GM23338 (cell line): ENCODE measurements around the gene PROZ. TPM values are rescaled to one million over a fixed set of nuclear protein-coding genes. Genes with fewer than 3 reads are reported as not detected.

ENCODE experiments used
- ATAC-seq: fragments of 200-7000 bp; cut with Tn5 transposase; 3 replicates; pipeline ENCODE4 v1.9.1; 2020
- DNase-seq: peaks from one replicate; pipeline ENCODE4 v3.0.0-alpha.2; 2015; ENCODE audit warnings: low spot score
- H2AFZ ChIP-seq: fragments of 200-600 bp; sonication (generic); 2 replicates; pipeline ENCODE4 v1.8.0; 2016; ENCODE audit warnings: antibody characterized with exemption, mild to moderate bottlenecking, moderate library complexity
- H3F3A ChIP-seq: fragments of 200-600 bp; sonication (generic); replicated peaks from 2 replicates; pipeline ENCODE4 v1.8.0; 2017; ENCODE audit warnings: antibody characterized with exemption, mixed run types, low read depth
- H3K27ac ChIP-seq: fragments of 200-600 bp; sonication (generic); 2 replicates; pipeline ENCODE4 v1.6.1; 2016; ENCODE audit warnings: low read depth
- H3K27me3 ChIP-seq: fragments of 200-600 bp; sonication (generic); 2 replicates; pipeline ENCODE4 v1.8.0; 2016; ENCODE audit warnings: mild to moderate bottlenecking, mixed run types, moderate library complexity; ENCODE audit not compliant: insufficient read depth
- H3K36me3 ChIP-seq: fragments of 200-600 bp; sonication (generic); 2 replicates; pipeline ENCODE4 v1.8.0; 2016; ENCODE audit warnings: mild to moderate bottlenecking; ENCODE audit not compliant: insufficient read depth
- H3K4me1 ChIP-seq: fragments of 200-600 bp; sonication (generic); 2 replicates; pipeline ENCODE4 v1.8.0; 2016; ENCODE audit warnings: mild to moderate bottlenecking, moderate library complexity; ENCODE audit not compliant: insufficient read depth
- H3K4me2 ChIP-seq: fragments of 200-600 bp; sonication (generic); 2 replicates; pipeline ENCODE4 v1.7.1; 2017; ENCODE audit warnings: mixed run types
- H3K4me3 ChIP-seq: fragments of 200-600 bp; sonication (generic); 2 replicates; pipeline ENCODE4 v1.6.1; 2016; ENCODE audit warnings: mixed run types
- H3K79me2 ChIP-seq: fragments of 200-600 bp; sonication (generic); replicated peaks from 2 replicates; pipeline ENCODE4 v1.8.0; 2017; ENCODE audit warnings: mild to moderate bottlenecking; ENCODE audit not compliant: insufficient read depth
- H3K9me2 ChIP-seq: fragments of 200-600 bp; sonication (generic); 2 replicates; pipeline ENCODE4 v1.8.0; 2017; ENCODE audit not compliant: insufficient read depth
- H4K20me1 ChIP-seq: fragments of 200-600 bp; sonication (generic); replicated peaks from 2 replicates; pipeline ENCODE4 v1.8.0; 2017; ENCODE audit warnings: mild to moderate bottlenecking; ENCODE audit not compliant: insufficient read depth
- H3K27ac Mint-ChIP-seq: 2 replicates; pipeline ENCODE4 v1.8.0; 2020; ENCODE audit warnings: inconsistent platforms, mild to moderate bottlenecking, moderate library complexity, mixed read lengths
- H3K27me3 Mint-ChIP-seq: 3 replicates; pipeline ENCODE4 v1.8.0; 2022; ENCODE audit warnings: low read depth, mild to moderate bottlenecking, moderate library complexity, mixed read lengths, inconsistent platforms; ENCODE audit not compliant: insufficient read depth, poor library complexity
- H3K36me3 Mint-ChIP-seq: 3 replicates; pipeline ENCODE4 v1.8.0; 2021; ENCODE audit warnings: low read depth, mild to moderate bottlenecking, inconsistent platforms, moderate library complexity, mixed read lengths
- H3K4me1 Mint-ChIP-seq: 3 replicates; pipeline ENCODE4 v1.8.0; 2020; ENCODE audit warnings: mild to moderate bottlenecking, inconsistent platforms, mixed read lengths
- H3K4me3 Mint-ChIP-seq: 3 replicates; pipeline ENCODE4 v1.8.0; 2021; ENCODE audit warnings: moderate library complexity, mild to moderate bottlenecking, inconsistent platforms, mixed read lengths
- H3K9me3 Mint-ChIP-seq: 3 replicates; pipeline ENCODE4 v1.8.0; 2020; ENCODE audit warnings: moderate library complexity, mild to moderate bottlenecking, inconsistent platforms, mixed read lengths
- CREB1 ChIP-seq: fragments of 250-450 bp; sonication (Bioruptor Pico); IDR thresholded peaks from 2 replicates; pipeline ENCODE4 v1.5.0; 2020; ENCODE audit warnings: low read depth, mild to moderate bottlenecking, moderate library complexity
- EZH2 ChIP-seq: fragments of 200-600 bp; sonication (generic); IDR thresholded peaks from one replicate; pipeline ENCODE4 v1.8.0; 2017; ENCODE audit warnings: antibody characterized with exemption, mild to moderate bottlenecking, low read depth; ENCODE audit not compliant: unreplicated experiment
- EZH2phosphoT487 ChIP-seq: fragments of 200-600 bp; sonication (generic); IDR thresholded peaks from one replicate; pipeline ENCODE4 v1.8.1; 2018; ENCODE audit warnings: antibody characterized with exemption; ENCODE audit not compliant: unreplicated experiment
- JUNB ChIP-seq: IDR thresholded peaks from one replicate; pipeline ENCODE4 v1.6.1; 2016; ENCODE audit warnings: antibody characterized with exemption; ENCODE audit not compliant: unreplicated experiment
- NANOG ChIP-seq: IDR thresholded peaks from 2 replicates; pipeline ENCODE4 v1.6.1; 2016; ENCODE audit warnings: antibody characterized with exemption, borderline replicate concordance
- POLR2AphosphoS5 ChIP-seq: IDR thresholded peaks from 2 replicates; pipeline ENCODE4 v1.6.1; 2016; ENCODE audit warnings: antibody characterized with exemption, low read depth
- STAT1 ChIP-seq: IDR thresholded peaks from one replicate; pipeline ENCODE4 v1.6.1; 2016; ENCODE audit warnings: antibody characterized with exemption; ENCODE audit not compliant: unreplicated experiment
- ZNF114 ChIP-seq: fragments of 250-450 bp; sonication (Bioruptor Pico); IDR thresholded peaks from 2 replicates; pipeline ENCODE4 v1.5.0; 2020; ENCODE audit warnings: mild to moderate bottlenecking, moderate library complexity
- ZNF331 ChIP-seq: fragments of 250-450 bp; sonication (Bioruptor Pico); IDR thresholded peaks from 2 replicates; pipeline ENCODE4 v1.5.0; 2020; ENCODE audit warnings: low read depth, mild to moderate bottlenecking, moderate library complexity
- polyA plus RNA-seq: library from polyadenylated mRNA; unstranded; fragments of >200 nt; fragmentation: Nextera tagmentation; extraction: Ambion mirVana; gene quantifications from 2 replicates; pipeline ENCODE4 v1.2.1, GENCODE V29; 2016
- total RNA-seq: library from RNA; depleted of rRNA; stranded (reverse); fragments of >200 nt; shearing (Covaris generic); gene quantifications from 2 replicates; pipeline ENCODE4 v1.2.3, GENCODE V29; 2014
- TF ChIP-seq, protein P1 (sequence below): IDR thresholded peaks from one replicate; pipeline ENCODE4 v1.6.1; 2018; ENCODE audit warnings: antibody characterized with exemption; ENCODE audit not compliant: unreplicated experiment
- TF ChIP-seq, protein P2 (sequence below), 2 experiments: fragments of 200-600 bp in 1 of 2; sonication (generic) in 1 of 2; conservative IDR thresholded peaks; 2 replicates each; pipeline versions ENCODE4 v1.5.1 to v1.6.1; 2016 to 2017; ENCODE audit warnings: antibody characterized with exemption in 2 of 2, low read depth in 2 of 2, mild to moderate bottlenecking in 2 of 2, moderate library complexity in 1 of 2
- TF ChIP-seq, protein P3 (sequence below): IDR thresholded peaks from 2 replicates; pipeline ENCODE4 v1.6.1; 2016; ENCODE audit warnings: antibody characterized with exemption
- TF ChIP-seq, protein P4 (sequence below): fragments of 250-450 bp; sonication (Bioruptor Pico); IDR thresholded peaks from 2 replicates; pipeline ENCODE4 v1.5.0; 2020; ENCODE audit warnings: mild to moderate bottlenecking, moderate library complexity

The PROZ gene
- total and polyA plus RNA-seq, 2 experiments from 2014 or later = 0.53 TPM; not detected in 1

DNA sequence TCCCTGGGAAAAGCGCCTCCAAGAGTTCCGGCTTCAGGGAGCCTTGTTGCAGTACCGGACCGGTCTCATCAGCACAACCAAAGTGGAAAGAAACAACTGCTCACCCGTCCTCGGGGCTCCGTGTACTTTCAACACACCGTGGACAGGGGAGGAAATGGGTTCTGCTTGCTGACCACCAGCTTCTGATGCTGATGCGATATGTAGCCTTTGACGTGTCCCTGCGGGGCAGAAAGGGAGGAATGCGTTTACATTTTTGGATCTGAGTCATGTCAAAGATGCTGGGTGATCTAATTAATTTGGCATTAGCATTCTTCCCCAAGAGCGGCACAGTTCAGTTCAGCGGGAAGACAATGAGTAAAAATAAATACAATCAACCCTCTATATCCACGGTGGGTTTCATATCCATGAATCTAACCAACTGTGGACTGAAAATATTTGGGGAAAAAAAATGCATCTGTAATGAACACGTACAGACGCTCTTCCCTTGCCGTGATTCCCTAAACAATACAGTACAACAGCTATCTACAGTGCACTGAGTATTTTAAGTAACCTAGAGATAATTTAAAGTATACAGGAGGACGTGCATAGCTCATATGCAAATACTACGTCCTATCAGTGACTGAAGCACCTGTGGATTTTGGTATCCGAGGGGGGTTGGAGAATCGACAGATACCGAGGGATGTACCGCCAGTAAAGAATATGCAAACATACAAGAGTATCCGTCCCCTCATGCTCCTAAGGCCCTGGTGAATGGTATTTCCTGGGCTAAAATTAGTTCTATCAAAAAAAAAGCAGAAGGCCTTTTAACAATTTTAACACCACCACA, 19.8 kb downstream of the PROZ start:
- TF ChIP-seq NANOG (no peak), EZH2phosphoT487 (no peak), CREB1 (CRISPR knock-in tag) (no peak), ZNF114 (CRISPR knock-in tag) (no peak), POLR2AphosphoS5 (no peak), STAT1 (no peak), EZH2 (no peak), JUNB (no peak), ZNF331 (CRISPR knock-in tag) (no peak)
- TF ChIP-seq, protein P1, sequence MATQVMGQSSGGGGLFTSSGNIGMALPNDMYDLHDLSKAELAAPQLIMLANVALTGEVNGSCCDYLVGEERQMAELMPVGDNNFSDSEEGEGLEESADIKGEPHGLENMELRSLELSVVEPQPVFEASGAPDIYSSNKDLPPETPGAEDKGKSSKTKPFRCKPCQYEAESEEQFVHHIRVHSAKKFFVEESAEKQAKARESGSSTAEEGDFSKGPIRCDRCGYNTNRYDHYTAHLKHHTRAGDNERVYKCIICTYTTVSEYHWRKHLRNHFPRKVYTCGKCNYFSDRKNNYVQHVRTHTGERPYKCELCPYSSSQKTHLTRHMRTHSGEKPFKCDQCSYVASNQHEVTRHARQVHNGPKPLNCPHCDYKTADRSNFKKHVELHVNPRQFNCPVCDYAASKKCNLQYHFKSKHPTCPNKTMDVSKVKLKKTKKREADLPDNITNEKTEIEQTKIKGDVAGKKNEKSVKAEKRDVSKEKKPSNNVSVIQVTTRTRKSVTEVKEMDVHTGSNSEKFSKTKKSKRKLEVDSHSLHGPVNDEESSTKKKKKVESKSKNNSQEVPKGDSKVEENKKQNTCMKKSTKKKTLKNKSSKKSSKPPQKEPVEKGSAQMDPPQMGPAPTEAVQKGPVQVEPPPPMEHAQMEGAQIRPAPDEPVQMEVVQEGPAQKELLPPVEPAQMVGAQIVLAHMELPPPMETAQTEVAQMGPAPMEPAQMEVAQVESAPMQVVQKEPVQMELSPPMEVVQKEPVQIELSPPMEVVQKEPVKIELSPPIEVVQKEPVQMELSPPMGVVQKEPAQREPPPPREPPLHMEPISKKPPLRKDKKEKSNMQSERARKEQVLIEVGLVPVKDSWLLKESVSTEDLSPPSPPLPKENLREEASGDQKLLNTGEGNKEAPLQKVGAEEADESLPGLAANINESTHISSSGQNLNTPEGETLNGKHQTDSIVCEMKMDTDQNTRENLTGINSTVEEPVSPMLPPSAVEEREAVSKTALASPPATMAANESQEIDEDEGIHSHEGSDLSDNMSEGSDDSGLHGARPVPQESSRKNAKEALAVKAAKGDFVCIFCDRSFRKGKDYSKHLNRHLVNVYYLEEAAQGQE = no peak
- TF ChIP-seq, protein P2, sequence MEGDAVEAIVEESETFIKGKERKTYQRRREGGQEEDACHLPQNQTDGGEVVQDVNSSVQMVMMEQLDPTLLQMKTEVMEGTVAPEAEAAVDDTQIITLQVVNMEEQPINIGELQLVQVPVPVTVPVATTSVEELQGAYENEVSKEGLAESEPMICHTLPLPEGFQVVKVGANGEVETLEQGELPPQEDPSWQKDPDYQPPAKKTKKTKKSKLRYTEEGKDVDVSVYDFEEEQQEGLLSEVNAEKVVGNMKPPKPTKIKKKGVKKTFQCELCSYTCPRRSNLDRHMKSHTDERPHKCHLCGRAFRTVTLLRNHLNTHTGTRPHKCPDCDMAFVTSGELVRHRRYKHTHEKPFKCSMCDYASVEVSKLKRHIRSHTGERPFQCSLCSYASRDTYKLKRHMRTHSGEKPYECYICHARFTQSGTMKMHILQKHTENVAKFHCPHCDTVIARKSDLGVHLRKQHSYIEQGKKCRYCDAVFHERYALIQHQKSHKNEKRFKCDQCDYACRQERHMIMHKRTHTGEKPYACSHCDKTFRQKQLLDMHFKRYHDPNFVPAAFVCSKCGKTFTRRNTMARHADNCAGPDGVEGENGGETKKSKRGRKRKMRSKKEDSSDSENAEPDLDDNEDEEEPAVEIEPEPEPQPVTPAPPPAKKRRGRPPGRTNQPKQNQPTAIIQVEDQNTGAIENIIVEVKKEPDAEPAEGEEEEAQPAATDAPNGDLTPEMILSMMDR (conservative IDR thresholded peaks at IDR 0.05; ENCODE audit: low read depth in 2 of 2) = no peak
- TF ChIP-seq, protein P3, sequence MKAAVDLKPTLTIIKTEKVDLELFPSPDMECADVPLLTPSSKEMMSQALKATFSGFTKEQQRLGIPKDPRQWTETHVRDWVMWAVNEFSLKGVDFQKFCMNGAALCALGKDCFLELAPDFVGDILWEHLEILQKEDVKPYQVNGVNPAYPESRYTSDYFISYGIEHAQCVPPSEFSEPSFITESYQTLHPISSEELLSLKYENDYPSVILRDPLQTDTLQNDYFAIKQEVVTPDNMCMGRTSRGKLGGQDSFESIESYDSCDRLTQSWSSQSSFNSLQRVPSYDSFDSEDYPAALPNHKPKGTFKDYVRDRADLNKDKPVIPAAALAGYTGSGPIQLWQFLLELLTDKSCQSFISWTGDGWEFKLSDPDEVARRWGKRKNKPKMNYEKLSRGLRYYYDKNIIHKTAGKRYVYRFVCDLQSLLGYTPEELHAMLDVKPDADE = no peak
- TF ChIP-seq, protein P4, sequence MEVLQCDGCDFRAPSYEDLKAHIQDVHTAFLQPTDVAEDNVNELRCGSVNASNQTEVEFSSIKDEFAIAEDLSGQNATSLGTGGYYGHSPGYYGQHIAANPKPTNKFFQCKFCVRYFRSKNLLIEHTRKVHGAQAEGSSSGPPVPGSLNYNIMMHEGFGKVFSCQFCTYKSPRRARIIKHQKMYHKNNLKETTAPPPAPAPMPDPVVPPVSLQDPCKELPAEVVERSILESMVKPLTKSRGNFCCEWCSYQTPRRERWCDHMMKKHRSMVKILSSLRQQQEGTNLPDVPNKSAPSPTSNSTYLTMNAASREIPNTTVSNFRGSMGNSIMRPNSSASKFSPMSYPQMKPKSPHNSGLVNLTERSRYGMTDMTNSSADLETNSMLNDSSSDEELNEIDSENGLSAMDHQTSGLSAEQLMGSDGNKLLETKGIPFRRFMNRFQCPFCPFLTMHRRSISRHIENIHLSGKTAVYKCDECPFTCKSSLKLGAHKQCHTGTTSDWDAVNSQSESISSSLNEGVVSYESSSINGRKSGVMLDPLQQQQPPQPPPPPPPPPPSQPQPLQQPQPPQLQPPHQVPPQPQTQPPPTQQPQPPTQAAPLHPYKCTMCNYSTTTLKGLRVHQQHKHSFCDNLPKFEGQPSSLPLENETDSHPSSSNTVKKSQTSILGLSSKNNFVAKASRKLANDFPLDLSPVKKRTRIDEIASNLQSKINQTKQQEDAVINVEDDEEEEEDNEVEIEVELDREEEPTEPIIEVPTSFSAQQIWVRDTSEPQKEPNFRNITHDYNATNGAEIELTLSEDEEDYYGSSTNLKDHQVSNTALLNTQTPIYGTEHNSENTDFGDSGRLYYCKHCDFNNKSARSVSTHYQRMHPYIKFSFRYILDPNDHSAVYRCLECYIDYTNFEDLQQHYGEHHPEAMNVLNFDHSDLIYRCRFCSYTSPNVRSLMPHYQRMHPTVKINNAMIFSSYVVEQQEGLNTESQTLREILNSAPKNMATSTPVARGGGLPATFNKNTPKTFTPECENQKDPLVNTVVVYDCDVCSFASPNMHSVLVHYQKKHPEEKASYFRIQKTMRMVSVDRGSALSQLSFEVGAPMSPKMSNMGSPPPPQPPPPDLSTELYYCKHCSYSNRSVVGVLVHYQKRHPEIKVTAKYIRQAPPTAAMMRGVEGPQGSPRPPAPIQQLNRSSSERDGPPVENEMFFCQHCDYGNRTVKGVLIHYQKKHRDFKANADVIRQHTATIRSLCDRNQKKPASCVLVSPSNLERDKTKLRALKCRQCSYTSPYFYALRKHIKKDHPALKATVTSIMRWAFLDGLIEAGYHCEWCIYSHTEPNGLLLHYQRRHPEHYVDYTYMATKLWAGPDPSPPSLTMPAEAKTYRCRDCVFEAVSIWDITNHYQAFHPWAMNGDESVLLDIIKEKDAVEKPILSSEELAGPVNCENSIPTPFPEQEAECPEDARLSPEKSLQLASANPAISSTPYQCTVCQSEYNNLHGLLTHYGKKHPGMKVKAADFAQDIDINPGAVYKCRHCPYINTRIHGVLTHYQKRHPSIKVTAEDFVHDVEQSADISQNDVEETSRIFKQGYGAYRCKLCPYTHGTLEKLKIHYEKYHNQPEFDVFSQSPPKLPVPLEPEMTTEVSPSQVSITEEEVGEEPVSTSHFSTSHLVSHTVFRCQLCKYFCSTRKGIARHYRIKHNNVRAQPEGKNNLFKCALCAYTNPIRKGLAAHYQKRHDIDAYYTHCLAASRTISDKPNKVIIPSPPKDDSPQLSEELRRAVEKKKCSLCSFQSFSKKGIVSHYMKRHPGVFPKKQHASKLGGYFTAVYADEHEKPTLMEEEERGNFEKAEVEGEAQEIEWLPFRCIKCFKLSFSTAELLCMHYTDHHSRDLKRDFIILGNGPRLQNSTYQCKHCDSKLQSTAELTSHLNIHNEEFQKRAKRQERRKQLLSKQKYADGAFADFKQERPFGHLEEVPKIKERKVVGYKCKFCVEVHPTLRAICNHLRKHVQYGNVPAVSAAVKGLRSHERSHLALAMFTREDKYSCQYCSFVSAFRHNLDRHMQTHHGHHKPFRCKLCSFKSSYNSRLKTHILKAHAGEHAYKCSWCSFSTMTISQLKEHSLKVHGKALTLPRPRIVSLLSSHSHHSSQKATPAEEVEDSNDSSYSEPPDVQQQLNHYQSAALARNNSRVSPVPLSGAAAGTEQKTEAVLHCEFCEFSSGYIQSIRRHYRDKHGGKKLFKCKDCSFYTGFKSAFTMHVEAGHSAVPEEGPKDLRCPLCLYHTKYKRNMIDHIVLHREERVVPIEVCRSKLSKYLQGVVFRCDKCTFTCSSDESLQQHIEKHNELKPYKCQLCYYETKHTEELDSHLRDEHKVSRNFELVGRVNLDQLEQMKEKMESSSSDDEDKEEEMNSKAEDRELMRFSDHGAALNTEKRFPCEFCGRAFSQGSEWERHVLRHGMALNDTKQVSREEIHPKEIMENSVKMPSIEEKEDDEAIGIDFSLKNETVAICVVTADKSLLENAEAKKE (CRISPR knock-in tag) = no peak
- Mint-ChIP-seq H3K27me3 (peaks cover 8% of the 10 kb centered on the region), H3K4me1 (peaks cover 13% of the 10 kb centered on the region), H3K9me3 (no peaks in the 10 kb centered on the region), H3K36me3 (peaks cover 72% of the 10 kb centered on the region), H3K27ac (no peak overlapping the region), H3K4me3 (no peak overlapping the region)
- Histone ChIP-seq H3F3A (no peaks in the 10 kb centered on the region; the same call in none of the 2 replicates), H3K27ac (no peak overlapping the region), H3K27me3 (no peaks in the 10 kb centered on the region), H3K79me2 (no peaks in the 10 kb centered on the region), H4K20me1 (no peaks in the 10 kb centered on the region; the same call in none of the 2 replicates), H3K36me3 (peaks cover 46% of the 10 kb centered on the region), H2AFZ (no peak overlapping the region), H3K9me2 (no peaks in the 10 kb centered on the region), H3K4me3 (no peak overlapping the region), H3K4me1 (no peaks in the 10 kb centered on the region), H3K4me2 (no peak overlapping the region)
- DNase-seq (no peak), ATAC-seq (no peak)
